Gastrocnemius medialis (tissue), 4 donors: ENCODE data around the gene ZNF283.

Experiments
- POLR2A ChIP-seq, 2 donors: fragments of 450-650 bp; IDR thresholded peaks; one replicate each; pipeline ENCODE4 v1.6.1; 2017; ENCODE audit warnings: antibody characterized with exemption in 2 of 2, mild to moderate bottlenecking in 2 of 2, moderate library complexity in 2 of 2
- TF ChIP-seq, protein P1 (sequence below), 5 experiments: fragments of 450-650 bp in 3 of 5; fragments of 200-600 bp in 2 of 5; sonication (generic) in 2 of 5; IDR thresholded peaks in 4 of 5; conservative IDR thresholded peaks in 1 of 5; 1 replicate in 4 of 5; 2 replicates in 1 of 5; pipeline ENCODE4 v1.5.1; 2016 to 2019; ENCODE audit warnings: antibody characterized with exemption in 5 of 5, mild to moderate bottlenecking in 3 of 5, moderate library complexity in 3 of 5

DNA sequence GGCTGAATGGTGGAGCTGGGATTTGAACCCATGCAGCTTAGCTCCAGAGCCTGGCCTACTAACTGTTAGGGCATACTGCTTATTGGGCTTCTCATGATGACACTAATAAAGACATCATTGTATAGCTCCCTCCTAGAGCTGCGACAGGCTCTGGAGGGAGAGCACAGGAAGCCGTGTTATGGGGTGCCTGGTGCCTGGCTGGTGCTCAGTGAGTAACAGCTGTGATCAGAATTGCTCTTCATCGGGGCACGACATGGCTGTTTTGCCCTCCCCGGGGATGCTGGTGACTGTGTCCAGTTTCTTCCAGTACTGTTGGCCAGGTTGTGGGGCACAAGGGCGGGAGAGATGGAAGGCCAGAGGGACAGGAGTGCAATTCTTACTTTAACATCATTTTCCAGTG lies 30.0 kb upstream of the ZNF283 start:
- TF ChIP-seq, protein P1, sequence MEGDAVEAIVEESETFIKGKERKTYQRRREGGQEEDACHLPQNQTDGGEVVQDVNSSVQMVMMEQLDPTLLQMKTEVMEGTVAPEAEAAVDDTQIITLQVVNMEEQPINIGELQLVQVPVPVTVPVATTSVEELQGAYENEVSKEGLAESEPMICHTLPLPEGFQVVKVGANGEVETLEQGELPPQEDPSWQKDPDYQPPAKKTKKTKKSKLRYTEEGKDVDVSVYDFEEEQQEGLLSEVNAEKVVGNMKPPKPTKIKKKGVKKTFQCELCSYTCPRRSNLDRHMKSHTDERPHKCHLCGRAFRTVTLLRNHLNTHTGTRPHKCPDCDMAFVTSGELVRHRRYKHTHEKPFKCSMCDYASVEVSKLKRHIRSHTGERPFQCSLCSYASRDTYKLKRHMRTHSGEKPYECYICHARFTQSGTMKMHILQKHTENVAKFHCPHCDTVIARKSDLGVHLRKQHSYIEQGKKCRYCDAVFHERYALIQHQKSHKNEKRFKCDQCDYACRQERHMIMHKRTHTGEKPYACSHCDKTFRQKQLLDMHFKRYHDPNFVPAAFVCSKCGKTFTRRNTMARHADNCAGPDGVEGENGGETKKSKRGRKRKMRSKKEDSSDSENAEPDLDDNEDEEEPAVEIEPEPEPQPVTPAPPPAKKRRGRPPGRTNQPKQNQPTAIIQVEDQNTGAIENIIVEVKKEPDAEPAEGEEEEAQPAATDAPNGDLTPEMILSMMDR (IDR thresholded peaks at IDR 0.05 in 4 of 5, conservative IDR thresholded peaks at IDR 0.05 in 1 of 5), result no peak
- no peak for TF ChIP-seq POLR2A (IDR thresholded peaks at IDR 0.05)
